ENCODE measurements around the gene GRB10.
"Not testable (repeated sequence)": the region's sequence is repeated elsewhere in the genome, so short reads cannot be mapped to it uniquely, and the experiment has no call there.

Gene GRB10

DNA sequence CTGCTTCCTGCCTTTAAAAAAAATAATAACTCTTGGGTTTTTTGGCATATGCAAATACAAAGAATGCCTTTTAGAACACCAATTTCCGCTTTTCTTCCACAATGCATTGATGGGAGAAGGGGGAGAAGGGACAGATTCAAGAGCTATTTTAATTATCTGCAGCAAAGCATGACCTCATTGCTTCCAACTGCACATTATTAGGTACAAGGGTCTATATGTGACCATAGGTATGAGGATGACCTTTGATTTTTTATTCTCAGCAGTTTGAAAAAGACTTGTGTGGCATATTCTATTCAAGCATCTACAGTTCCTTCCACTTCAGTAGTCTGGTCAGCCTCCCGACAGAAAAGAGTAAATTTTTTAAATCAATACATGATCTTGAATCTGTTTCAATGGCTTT is 39.7 kb downstream of the GRB10 start:
- DNase-seq (ENCODE audit: low read depth) = no peak

DNA sequence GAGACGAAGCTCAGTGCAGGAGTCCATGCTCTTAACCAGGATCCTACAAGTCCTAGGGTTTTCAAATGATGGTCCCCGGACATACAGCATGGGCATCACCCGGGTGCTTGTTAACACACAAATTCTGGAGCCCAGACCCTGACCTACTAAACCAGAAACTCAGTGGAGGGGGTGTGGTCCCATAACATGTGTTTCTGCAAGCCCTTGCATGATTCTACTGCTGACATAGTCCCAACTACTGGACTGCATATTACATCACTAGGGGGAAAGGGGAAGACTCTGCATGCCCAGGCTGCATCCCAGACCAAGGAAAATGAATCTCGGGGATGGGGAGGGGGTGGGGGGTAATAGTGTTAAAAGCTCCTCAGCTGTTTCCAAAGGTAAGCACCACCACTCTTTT is 40.3 kb downstream of the GRB10 start:
- no peak for DNase-seq (ENCODE audit: low read depth)

DNA sequence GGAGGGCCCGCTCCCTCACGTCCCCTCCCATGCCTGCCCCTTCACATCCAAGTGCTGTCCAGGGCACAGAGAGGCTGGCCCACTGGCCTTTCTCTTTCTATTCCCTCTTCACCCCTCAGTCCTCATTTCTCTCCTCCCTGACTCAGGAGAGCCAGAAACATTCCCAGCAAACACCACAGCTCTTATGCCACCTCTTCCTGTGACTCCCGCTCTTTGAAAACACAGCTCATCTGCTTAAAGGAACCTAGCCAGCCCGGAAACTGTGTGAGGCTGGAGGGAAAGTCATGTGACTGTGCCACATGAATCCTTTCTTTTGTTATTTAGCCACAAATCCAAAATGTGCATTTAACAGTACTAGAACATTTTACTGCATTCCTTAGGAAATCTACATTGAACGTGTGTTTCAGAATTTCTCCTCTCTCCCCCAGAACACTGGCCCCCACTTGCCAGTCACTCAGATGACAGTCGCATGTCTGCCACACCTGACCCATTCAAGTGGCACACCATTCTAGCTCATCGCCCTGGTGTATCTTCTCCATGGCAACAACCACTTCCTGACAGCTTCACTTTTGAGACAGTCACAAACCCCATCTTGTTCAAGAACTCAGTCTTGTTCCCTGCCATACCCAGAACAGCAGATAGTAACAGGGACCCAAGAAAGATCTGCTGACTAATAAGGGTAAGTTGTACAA is 42.8 kb downstream of the GRB10 start:
- DNase-seq (ENCODE audit: low read depth) = no peak

DNA sequence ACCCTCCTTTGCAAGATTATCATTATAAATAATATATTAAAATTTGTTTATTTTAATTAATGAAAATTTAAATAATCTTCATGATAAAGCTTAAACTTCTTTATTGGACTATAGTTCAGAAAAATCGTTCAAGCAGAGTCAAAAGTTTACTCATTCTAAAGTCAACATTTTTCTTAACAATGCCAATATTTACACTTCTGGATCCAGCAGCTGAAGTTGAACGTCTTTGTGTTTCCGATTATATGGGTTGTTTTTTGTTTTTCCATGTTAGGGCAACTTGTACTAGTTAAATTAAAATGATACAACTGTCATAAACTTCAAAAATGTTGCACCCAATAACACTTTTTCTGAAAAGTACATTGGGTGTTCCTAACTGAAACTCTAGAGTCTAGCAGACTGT is 43.8 kb downstream of the GRB10 start:
- DNase-seq (ENCODE audit: low read depth) = no peak

DNA sequence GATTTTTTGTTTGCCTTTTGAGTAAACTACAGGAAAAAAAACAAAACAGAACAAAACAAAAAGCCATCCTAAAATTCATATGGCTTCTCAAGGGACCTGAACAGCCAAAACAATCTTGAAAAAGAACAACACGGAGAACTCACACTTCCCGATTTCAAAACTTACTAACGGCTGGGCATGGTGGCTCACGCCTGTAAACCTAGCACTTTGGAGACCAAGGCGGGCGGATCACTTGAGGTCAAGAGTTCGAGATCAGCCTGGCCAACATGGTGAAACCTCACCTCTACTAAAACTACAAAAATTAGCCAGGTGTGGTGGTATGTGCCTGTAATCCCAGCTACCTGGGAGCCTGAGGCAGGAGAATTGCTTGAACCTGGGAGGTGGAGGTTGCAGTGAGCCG is 46.9 kb downstream of the GRB10 start:
- DNase-seq (ENCODE audit: low read depth) = not testable (repeated sequence)

DNA sequence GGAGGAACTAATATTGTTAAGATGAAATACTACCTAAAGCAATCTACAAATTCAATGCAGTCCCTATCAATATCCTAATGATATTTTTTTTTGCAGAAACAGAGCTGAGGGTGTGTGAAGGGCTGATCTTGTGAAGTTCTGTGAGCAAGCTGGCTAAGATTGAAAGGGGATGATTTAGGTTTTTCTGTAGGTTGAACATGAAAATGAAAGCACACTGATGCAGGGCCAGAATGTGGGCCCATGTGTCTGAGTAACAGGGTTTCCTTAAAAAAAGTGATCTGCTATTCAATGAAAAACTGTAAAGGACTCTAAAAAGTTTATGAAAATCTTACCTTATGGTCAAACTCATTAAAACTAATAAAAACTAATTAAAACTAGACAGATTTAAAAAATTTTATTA is 47.4 kb downstream of the GRB10 start:
- DNase-seq (ENCODE audit: low read depth) = no peak

DNA sequence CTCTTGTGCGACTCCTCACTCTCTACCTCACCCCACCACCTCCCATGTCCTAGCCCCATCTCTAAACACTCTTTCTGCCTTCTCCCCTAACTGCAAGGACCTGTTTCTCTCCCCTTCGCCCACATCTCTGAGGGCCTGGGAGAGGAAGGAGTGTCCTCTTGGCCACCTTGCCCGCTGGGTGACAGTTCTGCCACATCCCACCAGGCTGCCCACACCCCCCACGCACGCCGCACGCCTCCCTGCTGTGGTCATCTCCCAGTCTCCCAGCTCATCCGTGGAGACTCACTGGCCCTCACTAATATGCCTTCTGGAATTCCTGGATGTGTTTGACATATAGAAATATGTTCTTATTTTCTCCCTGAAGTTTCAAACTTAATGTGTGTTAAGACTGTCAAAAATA is 48.5 kb downstream of the GRB10 start:
- no peak for DNase-seq (ENCODE audit: low read depth)

DNA sequence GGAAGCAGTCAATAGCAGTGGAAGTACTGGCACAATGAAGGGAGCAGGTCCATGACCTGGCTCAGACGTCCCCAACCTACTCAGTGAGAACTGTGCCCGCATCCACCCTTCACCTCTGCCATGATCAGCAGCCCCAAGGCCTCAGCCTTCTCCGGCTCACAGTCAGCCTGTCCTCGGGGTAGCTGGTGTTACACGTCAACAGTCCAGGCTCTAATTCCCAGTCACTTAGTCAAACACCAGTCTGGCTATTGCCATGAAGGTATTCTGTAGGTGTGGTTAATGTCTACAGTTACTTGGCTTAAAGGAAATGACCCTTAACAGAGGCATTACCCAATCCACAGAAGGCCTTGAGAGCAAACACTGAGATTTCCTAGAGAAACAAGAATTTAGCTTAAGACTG is 49.1 kb downstream of the GRB10 start:
- no peak for DNase-seq (ENCODE audit: low read depth)

DNA sequence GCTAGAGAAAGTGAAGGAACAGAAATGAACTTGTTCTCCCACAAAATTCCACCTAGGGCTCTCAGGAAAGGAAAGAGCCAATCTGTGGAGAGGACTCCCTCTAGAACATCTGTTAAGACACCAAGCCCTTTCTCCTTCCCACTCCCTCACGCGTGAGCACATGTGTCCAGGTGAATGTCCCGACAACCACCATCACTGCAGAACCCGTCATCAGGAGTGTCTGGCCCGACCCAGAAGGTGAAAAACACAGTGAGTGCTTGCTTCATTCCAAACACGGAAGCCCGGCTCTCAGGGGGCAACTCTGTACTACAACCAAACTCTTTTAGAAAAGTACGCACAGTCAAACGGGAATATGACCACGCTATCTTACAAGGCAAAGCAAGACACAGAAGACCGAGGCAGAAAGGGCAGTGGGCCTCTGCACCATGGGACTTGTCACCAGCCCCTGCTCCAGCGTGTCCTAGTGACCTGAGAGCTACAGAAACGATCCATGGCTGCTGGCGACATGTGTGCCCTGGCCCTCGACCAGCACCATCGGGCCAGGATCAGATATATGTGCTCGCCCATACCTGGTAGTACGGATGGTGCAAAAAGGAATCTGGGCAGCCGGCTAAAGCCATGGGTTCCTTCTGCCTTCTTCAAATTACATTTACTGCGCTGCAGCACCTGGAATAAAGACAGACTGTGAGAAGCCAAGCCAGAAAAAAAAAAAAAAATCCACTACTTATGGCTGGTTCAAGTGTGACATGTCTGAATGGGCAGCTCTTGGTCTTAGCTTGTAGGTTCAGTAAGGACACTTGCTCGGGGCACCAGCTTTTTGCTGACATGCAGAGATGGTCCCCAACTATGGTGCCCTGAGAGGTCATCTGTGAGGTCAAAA is 50.8 kb downstream of the GRB10 start:
- no peak for DNase-seq (ENCODE audit: low read depth)

DNA sequence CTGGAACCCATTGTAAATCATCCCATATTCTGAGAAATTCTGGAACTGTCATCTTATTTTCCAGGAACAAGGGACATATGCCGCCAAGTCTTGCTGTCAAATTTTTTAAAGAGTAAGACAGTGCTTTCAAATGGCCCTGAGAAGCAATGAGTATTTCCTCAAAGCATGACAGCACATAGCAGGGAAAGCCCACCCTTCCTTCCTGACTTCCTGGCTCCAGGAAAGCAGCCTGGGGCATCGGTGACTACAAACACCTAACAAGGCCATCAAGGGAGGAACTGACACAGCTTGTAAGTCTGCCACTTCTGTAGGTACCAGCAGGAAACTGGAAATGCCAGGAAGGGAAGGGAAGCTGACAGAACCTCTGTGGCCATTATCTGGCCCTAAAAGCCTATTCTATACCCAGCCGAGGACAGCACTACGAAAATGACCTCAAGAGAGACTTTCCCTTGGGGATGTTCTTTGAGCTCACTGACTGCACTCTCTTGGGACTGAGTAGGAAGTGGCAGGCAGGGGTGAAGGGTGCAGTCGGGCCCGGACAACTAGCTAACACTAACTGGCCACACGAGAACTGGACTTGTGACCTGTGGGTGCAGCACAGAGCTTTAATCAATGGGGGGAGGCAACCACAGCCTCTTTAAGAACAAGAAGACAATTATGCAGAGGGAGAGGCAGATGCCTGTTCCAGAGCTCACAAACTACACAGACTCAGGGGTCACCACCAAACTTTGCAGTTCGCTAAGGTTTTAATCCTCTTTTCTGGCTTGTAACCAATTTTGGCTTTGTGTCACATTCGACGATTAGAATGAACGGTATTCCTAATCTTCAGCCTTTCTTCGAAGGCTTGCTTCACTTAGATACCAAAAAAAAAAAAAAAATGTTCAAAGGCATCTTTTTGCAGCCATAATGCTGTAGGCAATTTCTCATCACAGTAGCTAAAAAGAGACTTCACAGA is 52.0 kb downstream of the GRB10 start:
- DNase-seq (ENCODE audit: low read depth) = no peak

DNA sequence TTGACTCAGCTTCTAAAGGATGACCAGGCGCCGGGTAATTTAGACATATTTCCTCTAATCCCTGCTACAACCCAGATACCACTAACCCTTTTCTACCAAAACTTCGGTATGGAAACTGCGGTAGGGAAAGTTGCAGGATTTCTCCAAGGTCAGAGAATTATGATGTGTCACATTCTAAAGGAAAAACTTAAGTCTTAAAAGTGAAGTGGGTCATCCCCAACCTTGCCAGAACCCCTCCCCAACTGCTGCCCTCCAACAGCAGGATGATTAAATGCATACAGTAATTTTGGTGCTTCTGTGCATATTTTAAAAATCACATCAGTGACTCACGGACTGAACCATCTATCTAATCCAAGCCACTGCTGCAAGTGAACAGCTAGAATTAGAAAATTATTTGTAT is 52.7 kb downstream of the GRB10 start:
- no peak for DNase-seq (ENCODE audit: low read depth)

DNA sequence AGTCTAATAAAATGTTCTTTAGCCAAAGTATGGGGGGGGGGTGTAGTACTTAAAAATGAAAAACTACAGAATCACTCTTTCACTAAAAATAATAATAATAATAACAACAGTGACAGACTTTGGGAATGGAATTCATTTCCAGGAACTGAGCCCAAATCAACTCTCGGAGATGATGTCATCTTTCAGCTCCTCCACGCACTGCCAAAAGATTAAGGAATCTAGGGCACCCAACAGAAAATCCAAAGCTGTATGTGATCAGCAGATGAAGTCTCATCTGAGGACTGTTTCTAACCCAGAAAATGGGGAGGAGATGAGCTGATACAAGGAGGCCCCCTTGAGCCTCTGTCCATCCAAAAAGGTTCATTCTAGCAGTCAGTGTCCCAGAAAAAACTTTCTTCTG is 54.5 kb downstream of the GRB10 start:
- no peak for DNase-seq (ENCODE audit: low read depth)

DNA sequence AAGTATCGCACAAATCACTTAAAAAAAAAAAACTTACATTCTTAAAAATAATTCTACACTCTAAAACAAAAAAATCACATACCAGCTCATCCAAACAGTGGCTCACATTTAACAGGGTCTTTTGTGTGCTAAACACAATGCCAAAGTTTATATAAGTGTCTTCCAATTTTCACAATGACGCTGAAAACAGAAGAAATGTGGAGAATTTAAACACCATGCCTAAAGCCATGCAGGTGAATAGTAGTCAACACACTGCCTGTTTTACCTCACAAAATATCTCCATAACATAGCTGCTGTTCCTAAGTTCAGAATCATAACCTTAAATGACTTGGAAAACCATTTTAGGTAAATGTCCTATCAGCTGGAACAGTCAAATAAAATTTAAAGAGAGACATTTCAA is 55.0 kb downstream of the GRB10 start:
- DNase-seq (ENCODE audit: low read depth) = no peak

DNA sequence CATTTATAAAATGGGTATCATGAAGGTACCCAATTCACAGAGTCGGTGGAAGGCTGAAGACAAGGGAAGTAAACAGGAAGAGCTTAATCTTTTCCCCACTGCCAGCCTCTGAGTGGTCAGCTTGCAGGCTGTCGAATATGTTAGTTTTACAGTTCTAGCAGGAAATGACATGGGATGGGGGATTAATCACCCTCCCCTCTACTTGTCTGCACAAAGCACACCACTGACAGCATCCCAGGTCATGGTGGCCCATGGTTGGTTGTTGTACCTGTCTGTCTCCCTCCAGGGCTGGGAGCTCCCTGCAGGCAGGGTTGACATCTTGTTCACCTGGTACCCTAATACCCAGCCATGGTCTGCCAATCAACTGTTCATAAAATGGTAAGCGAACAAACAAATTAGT is 55.6 kb downstream of the GRB10 start:
- no peak for DNase-seq (ENCODE audit: low read depth)

DNA sequence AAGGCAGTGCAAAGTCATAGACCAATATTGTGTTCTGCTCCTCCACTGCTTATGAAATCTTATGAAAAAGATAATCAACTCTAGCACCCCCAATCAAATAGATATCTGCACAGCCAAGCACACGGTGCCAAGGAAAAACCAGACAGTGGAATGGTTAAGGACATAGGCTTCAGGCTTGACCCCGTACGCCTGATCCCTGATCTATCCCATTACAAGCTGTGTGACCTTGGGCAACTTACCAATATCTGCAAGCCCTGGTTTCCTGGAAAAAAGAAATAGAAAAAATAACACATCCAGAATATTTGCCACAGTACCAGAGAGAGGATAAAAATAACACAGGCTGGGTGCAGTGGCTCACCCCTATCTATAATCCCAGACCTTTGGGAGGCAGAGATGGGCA is 56.9 kb downstream of the GRB10 start:
- no peak for DNase-seq (ENCODE audit: low read depth)

DNA sequence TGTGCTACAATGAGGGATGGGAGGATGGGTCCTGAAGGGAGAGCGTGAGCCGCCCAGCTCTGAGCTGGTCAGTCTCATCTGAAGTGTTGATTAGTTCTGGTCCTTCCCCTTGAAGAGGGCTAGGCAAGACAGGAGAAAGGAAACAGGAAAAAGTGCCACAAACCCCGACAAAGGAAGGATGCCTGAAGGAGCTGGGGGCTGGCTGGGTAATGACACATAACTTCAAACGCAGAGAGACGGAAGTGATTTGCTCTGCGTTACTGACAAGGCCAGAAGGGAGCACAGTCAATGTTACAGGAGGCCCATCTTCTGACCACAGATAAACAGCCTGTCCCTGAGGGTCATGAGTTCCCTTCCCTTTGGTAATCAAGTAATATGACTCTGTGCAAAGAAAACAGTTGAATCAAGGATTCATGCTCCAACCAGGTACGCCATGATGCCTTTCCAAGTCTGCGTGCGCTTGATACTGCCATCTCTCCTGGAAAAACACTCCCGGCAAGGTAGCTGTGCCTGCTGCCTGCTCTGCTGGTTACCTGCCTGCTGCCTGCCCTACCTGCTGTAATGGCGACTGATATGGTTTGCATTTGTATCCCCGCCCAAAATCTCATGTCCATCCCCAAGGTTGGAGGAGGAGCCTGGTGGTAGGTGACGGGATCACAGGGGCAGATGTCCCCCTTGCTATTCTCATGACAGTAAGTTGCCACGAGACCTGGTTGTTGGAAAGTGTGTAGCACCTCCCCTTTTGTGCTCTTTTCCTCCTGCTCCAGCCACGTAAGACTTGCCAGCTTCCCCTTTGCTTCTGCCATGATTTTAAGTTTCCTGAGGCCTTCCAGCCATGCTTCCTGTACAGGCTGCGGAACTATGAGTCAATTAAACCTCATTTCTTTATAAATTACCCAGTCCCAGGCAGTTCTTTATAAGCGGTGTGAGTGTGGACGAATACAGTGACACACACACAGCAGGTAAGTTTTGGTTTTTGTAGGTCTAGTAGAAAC is 57.9 kb downstream of the GRB10 start:
- DNase-seq (ENCODE audit: low read depth) = no peak

DNA sequence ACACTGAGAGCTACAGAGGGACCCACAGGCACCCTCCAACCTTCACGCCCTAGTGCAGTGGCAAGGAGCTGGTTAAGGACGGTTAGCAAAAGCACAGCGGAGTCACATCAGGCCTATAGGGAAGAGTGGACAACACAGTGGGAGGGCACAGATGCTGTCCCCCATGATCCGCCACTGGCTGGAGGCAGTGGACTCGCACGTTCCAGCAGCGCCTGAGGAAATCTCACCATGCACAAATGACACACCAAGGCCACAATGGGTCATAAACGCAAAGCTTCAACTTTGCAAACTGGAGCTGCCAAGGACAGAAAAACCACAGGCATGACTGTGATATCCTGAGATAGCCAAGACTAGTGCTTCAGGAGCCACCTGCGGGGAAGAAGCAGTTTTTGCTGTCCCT is 58.8 kb downstream of the GRB10 start:
- no peak for DNase-seq (ENCODE audit: low read depth)

DNA sequence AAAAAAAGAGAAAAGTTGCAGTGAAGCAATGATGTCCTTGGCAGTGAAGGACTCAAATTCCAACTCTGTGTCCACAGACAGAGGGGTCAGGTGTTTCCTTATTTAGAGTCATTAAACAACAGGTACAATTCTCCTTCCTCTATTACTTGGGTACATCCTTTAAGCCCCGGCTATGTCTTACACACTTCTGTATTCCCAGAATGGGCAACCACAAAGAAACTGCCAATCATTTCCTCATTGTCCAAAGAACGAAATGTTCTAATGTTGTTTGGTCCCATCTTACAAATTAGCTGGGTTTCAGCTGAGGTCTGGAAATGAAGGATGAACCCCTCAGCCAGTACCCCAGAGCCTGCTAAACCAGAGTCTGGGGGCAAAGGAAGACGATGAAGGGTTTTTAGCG is 59.5 kb downstream of the GRB10 start:
- no peak for DNase-seq (ENCODE audit: low read depth)

DNA sequence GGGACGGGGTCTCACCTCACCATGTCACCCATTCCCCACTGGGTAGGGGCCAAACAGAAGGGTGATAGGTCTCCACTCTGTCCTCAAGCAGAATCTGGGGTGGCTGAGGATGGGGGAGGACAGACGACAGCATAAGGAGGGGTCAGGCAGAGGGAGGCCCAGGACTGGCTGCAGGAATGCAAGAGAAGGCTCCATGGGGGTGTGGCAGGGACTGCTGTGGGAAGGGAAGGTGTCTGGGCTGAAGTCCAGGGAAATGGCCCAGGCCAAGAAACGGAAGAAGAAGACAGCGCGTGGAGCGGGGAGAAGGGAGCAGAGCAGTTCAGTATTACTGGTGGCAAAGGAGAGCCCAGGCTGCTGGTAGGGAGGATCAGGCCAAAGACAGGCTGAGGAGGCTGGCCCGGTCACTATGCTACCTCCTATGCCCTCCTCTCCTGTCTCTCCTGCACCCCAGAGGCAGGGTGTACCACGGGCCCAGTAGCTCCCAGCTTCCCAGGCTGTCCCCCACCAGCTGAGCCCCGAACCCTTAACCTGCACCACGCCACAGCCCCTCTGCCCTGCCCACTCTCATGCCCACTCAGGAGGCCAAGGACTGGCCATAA is 60.9 kb downstream of the GRB10 start:
- DNase-seq (ENCODE audit: low read depth) = no peak

DNA sequence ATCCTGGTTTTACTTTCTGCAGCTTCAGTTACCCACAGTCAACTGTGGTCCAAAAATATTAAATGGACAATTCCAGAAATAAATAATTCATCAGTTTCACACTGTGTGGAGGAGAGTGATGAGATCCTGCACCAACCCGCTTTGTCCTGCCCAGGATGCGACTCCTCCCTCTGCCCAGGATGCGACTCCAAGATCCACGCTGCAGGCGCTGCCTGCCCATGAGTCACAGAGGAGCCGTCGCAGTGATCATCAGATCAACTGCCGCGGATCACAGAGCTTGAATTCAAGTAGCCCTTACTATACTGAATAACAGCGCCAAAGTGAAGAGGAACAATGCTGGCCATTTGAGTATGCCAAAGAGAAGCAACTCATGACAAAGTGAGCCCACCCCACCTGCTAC is 61.5 kb downstream of the GRB10 start:
- DNase-seq (ENCODE audit: low read depth) = no peak

DNA sequence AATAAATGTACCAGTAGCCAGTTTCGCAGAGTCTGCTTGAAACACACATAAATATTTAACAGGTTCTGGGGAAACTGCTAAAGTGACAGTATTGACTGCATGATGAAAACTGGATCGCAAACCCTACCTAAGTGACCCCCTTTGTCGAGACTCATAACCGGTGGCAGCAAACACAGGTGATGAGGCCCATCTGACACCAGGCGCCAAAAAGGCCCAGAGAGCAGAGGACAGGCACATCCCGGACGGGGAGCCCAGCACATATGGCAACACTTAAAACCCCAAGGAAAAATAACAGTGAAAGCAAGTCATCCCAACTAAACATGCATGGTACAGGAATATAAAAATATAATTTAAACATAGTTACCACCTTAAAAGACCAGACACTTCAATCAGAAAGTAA is 62.4 kb downstream of the GRB10 start:
- no peak for DNase-seq (ENCODE audit: low read depth)
